Measurements from ENCODE around the gene GNAS-AS1. TPM values are rescaled to one million over a fixed set of nuclear protein-coding genes. Genes with fewer than 3 reads are reported as not detected.

Gene GNAS-AS1
- total and polyA plus RNA-seq, 2 of the 8 experiments (the other 6 are each of a cell fraction or from before 2014, with no cell fraction given): 4.7 to 13.7 TPM

- POLR2A ChIA-PET (ENCODE audit: partially characterized antibody): interaction anchor here (0.7 to 4.4 kb wide), 4 partner anchors 9 to 175 kb away, joined by 3 to 26 read pairs (median 8); no protein-coding TSS in a partner anchor
- WGBS, 2 experiments (ENCODE audit: extremely low coverage in 1 of 2, insufficient coverage in 1 of 2, insufficient read length in 1 of 2, insufficient replicate concordance in 2 of 2, low coverage in 1 of 2, low lambda C conversion rate in 2 of 2, missing lambda C conversion rate in 1 of 2): 95% methylated on average over 1 of the region's 1 CpG; no CpG with 5 or more reads in 1 of the 2 experiments
Observed at GRCh38 chr20:58874469-58874868, 23.8 kb upstream of the GNAS-AS1 start.

More at GRCh38 chr20:58874469-58874868, 23.8 kb upstream of the GNAS-AS1 start:
- Histone ChIP-seq H3K4ac (replicated peaks; ENCODE audit: insufficient read length, low read depth, low read length) (no peak overlapping the region), H2AK5ac (ENCODE audit: low read depth, low read length) (no peak overlapping the region), H3K36me3 (ENCODE audit: control insufficient read depth in 2 of 4, insufficient read depth in 4 of 4, low read length in 3 of 4) (no peaks in the 10 kb centered on the region; a peak in 1 of 8 replicates), H2BK12ac (ENCODE audit: low read depth, low read length) (no peak overlapping the region), H3K14ac (ENCODE audit: insufficient read length) (no peak overlapping the region), H3K4me1 (replicated peaks in 1 of 4; ENCODE audit: control insufficient read depth in 3 of 4, insufficient read depth in 4 of 4, low read length in 3 of 4) (peaks cover 3 to 23% (median 18%) of the 10 kb centered on the region in 4 experiments), H2BK120ac (replicated peaks; ENCODE audit: low read depth, low read length) (no peak overlapping the region), H2BK15ac (ENCODE audit: low read length) (no peak overlapping the region), H2AFZ (ENCODE audit: low read length) (no peak overlapping the region), H3K18ac (ENCODE audit: extremely low read depth, low read length) (no peak overlapping the region), H2BK20ac (ENCODE audit: low read length) (no peak overlapping the region), H3K23ac (ENCODE audit: insufficient read length) (no peak overlapping the region), H3K23me2 (ENCODE audit: low read depth, low read length) (no peaks in the 10 kb centered on the region), H3K27ac (ENCODE audit: low read depth, low read length) (no peak overlapping the region), H3K9ac (replicated peaks in 1 of 4; ENCODE audit: extremely low read depth in 1 of 4, low read depth in 3 of 4, low read length in 3 of 4) (no peak overlapping the region), H4K20me1 (replicated peaks in 1 of 2; ENCODE audit: control insufficient read depth in 1 of 2, insufficient read depth in 2 of 2, low read length in 2 of 2) (no peaks in the 10 kb centered on the region), H3K4me3 (ENCODE audit: extremely low read depth in 1 of 4, insufficient read depth in 2 of 4, low read depth in 3 of 4, low read length in 4 of 4) (no peak overlapping the region), H3K79me1 (ENCODE audit: low read depth, low read length) (no peaks in the 10 kb centered on the region), H3K4me2 (ENCODE audit: insufficient read depth in 1 of 2, low read depth in 2 of 2, low read length in 2 of 2) (no peak overlapping the region), H3K56ac (replicated peaks; ENCODE audit: insufficient read length, low read depth, low read length) (no peak overlapping the region), H3K27me3 (replicated peaks in 1 of 4; ENCODE audit: control insufficient read depth in 3 of 4, extremely low read depth in 1 of 4, insufficient read depth in 3 of 4, low read length in 3 of 4) (no peaks in the 10 kb centered on the region), H3K79me2 (ENCODE audit: control insufficient read depth in 1 of 2, insufficient read depth in 2 of 2, low read length in 2 of 2) (no peaks in the 10 kb centered on the region), H4K8ac (ENCODE audit: extremely low read depth, insufficient read depth, low read length) (no peak overlapping the region), H3K9me3 (ENCODE audit: insufficient read depth in 2 of 2, low read depth in 1 of 2, low read length in 1 of 2) (no peaks in the 10 kb centered on the region), H2BK5ac (ENCODE audit: low read depth, low read length) (no peak overlapping the region), H4K91ac (replicated peaks; ENCODE audit: insufficient read length, low read length) (no peak overlapping the region), H4K5ac (ENCODE audit: insufficient read length, low read depth, low read length) (no peak overlapping the region)
- no peak for FAIRE-seq
- DNase-seq (ENCODE audit: low read depth in 1 of 2, low spot score in 2 of 2): no peak
- CTCF ChIA-PET (ENCODE audit: partially characterized antibody): interaction anchor here (0.9 to 2.4 kb wide), 3 partner anchors 9 to 530 kb away, joined by 3 to 6 read pairs (median 4); no protein-coding TSS in a partner anchor
- TF ChIP-seq YY1 (IDR thresholded peaks at IDR 0.05; ENCODE audit: low read depth, low read length) (peak; percentile 85), CREB1 (IDR thresholded peaks at IDR 0.05) (no peak)
